SHP77 treated with DMSO at 0.1 percent for 48 hours (cell line): ENCODE measurements around the gene PMVK.
"Not testable (repeated sequence)": the region's sequence is repeated elsewhere in the genome, so short reads cannot be mapped to it uniquely, and the experiment has no call there.

Experiments
- DNase-seq: peaks from one replicate; lab custom pipeline; 2025; lab: John Stamatoyannopoulos, UW

The PMVK gene

DNA sequence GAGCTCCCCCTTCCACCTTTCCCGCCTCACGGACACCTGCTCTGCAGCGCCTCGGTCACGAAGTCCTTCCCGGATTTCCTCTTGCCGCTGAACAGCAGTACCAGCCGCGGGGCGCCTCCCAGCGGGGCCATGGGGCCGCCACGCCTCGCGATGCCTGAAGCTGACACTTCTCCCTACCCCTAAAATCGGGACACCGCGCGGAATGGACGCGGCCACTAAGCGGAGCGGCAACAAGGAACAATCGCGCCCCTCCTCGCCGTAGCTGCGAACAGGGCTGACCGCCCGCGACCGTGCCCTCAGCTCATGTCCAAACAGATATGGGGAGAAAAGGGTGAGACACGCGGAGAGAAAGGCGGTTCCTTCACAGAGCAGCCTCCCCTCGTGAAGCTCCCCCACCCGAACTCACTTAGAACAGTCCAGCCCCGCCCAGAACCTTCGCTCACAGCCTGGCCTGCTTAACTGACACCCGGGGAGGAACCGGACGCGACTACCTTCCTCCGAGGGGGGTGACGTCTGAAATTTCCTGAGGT, at the start of gene PMVK:
PMVK (minus strand) TSS at position 165 of the 530 bp plus-strand sequence; CDS start at position 131, 34 bp downstream.
- DNase-seq = peak; percentile 97

DNA sequence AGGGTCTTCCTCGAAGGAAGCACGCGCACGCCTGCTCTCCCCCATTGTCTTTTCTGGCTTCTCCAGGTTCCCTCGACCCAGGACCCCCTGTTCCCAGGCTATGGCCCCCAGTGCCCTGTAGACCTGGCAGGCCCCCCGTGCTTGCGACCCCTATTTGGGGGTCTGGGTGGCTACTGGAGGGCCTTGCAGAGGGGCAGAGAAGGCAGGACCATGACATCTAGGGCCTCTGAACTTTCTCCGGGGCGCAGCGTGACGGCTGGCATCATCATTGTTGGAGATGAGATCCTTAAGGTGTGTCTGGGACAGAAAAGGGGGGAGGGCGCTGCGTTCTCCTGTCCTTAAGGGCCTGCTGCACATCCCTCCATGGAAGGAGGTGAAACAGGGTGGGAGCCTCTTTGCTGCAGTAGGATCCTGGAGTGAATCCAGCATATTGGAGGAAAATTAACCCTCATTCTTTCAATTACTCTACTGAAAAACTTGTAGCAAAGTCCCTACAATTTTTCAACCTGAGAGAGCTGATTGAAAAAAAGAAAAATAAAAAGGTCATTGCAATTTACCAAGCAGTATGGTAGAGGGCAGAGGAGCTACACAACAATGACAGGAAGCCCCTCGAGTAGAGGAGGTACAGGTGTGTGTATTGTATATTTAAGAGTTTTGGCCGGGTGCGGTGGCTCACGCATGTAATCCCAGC, 47.4 kb upstream of the PMVK start:
- DNase-seq = no peak

DNA sequence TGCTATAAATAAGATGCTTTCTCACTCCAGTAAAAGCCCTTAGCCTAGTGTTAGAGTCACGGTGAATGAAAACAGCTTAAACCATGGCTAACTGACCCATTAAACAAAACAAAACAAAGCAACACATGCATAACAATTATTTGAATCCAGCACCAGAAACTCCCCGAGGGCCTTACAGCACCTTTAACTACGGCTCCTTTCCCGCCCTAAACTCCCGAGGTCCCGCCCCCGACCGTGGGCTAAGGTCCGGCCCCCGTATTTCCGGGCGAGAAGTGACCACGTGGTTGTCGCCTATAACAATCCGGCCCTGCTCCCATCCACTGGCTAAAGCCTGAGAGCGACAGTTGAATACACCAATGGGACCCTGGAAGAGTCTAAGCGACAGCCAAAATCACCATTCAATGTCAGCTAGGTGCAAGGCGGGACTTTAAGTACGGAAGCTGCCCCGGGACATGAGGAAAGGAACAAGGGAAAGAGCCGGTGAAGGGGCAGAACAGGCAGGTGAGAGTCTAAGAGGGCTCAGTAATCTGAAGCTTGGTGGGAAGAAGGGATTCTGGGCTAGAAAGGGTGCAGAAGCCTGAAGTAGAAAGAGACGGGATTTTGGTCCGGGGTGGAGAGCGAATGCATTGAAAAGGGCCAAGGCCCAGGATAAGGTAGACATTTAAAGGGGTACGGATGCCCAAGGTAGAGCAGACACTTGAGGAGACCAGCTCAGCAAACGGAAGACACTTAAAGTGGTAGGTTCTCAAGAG, 46.6 kb upstream of the PMVK start, which contains the start of gene FLAD1:
FLAD1 (plus strand) TSS at position 448 of the 752 bp plus-strand sequence. CDS start 351 bp downstream, outside the sequence.
- DNase-seq = peak; percentile 100

DNA sequence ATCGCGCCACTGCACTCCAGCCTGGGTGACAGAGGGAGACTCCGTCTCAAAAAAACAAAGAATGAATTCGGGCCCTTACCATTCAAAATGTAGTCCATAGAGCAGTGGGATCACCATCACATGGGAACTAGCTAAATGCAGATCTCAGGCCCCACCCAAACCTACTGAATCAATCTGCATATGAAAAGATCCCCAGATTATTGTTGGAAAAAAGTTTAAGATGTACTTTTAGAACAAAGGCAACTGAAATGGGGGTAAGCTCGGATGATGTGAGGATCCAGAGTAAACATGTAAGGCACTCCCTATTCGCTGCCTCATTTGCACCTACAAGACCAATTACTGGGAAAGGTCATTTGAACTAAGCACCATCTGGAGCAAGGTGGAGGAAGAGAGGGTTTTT, 45.8 kb upstream of the PMVK start:
- peak; percentile 65 for DNase-seq

DNA sequence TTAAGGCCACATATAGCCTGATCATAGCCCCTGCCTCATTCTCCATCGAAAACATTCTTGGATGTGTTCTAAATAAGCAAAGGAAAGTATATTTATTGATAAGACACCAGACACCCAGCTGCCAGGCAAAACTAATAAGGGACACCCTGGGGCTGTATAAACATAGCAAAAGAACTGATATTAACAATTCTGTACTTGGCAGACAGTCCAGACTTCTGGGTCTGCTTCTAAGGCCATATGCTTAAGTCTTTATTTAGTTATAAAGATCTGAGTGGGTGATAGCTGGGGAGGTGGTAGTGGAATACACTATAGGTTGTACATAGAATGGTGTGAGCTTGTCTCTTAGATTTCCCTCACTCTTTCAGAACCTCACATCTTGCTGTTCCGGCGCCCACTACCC, 41.8 kb upstream of the PMVK start:
- no peak for DNase-seq

DNA sequence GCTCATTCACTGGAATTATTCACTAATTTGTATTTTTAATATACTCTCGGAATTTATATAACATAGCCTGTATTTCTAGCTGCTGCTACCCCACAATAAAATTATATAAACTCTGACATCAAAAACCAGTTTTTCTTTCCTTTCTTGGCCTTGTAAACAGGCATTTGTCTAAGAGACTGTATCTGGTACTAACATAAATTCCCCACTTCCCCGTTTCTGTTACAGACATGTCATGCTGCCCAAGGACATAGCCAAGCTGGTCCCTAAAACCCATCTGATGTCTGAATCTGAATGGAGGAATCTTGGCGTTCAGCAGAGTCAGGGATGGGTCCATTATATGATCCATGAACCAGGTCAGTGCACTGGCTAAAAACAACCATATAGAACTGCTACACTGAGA, 41.2 kb upstream of the PMVK start:
- not testable (repeated sequence) for DNase-seq

DNA sequence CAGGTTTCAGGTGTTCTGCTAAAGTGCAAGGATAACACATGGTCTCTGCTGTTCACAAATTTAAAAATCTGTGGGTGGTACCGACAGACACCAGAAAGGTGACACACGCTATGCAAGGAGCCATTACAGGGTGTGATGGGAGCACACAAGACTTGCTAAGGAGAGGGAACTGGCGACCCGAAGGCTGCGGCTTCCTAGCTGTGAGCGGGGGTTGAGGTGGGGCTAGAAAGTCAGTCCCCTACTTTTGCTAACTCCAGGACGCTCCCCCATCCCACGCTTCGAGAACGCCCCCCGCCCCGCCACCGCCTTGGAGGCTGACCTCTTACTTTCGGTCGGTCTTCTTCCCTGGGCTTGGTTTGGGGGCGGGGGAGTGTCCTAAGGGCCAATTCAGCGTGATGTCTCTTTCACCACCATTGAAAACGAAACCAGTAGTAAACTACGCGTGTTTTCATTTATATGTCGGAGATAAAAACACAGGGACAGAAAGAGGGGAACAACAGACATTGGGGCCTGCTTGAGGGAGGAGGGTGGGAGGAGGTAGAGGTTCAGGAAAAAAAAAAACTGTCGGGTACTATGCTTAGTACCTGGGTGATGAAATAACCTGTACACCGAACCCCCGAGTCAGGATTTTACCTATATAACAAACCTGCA, 39.0 kb upstream of the PMVK start:
- DNase-seq = no peak

DNA sequence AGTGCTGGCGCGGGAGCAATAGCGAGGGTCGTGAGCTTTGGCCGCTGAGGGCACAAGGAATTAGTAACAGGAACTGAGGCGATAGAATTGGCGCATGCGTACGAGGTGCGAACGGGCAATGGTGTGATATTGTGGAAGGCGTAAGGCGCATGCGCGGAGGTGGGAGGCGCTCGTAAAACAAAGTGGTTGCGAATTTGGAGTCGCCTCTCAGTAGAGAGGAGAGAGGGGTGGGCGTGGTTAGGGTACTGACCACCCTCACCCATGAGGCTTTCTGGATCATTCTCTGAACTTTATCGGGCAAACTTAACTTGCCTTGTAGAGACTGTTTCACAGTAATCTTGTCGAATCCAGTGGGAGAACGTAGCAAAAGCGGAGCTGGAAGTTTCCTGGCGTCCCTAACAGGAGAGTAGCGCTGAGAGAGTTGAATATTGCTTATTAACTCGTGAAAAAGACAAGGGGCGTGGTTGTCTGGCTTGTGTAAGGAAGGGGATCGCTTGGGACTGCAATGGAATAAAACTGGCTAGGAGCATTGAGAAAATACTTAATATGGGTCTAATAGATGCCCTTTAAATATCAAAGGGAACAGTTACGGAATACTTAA, 38.4 kb upstream of the PMVK start:
- peak; percentile 100 for DNase-seq

DNA sequence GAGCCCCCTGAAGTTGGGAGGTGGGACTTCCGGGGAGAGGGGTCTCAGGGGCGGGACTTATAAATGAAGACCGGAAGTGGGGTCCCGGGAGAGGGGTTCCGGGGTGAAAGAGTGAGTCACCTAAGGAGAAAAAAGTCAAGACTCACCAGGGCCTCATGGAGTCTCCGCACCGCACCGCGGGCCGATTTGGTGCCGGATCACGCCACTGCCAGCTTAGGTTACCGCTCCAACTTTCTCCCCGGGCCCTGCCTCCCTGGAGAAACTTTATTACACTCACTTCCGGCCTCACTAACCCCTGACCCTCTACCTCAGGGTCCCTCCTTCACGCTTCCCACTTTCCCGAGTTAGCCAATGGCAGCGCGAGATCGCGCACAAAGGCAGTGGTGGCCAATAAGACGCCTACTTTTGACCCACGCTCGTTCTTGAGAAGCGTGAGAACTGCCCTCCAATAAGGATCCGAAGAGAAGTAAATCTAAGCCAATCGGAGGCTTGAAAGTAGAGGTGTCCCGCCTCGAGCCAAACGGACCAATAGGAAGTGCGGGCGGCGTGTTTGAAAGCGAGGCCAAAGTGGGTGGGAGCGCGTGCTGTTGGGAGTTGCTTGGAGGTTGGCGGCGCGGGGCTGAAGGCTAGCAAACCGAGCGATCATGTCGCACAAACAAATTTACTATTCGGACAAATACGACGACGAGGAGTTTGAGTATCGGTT, 37.7 kb upstream of the PMVK start, which contains the start of gene CKS1B:
CKS1B (plus strand) TSS at position 580 of the 706 bp plus-strand sequence; CDS start at position 645, 65 bp downstream.
- DNase-seq = peak; percentile 100

DNA sequence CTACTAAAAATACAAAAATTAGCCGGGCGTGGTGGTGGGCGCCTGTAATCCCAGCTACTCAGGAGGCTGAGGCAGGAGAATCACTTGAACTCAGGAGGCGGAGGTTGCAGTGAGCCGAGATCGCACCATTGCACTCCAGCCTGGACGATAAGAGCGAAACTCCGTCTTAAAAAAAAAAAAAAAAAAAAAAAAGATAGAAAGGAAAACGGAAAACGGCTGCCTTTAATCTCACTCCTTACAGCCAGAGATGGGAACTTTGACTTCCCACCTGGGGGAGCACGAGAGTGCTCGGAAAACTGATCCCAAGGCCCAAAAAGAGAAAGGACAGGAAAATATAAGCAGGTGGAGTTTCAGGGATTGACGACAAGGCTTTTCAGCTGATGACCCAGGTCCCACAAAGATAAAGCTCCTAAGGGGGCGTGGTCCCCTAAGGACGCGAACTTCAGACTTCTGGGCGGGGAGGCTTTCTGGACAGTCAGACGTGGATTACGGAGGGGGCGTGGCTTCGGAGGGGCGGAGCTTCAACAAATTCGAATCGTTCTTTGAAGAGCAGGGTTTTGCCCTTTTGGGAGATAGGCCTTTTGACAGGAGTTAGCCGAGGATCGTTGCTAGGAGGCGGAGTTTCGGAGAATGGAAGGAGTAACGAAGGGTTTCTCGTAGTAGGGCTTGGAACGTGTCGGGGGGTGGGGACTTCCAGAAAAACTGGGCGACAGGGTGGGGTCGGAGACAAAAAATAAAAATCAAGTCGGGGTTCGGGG, 37.0 kb upstream of the PMVK start:
- peak; percentile 91 for DNase-seq

DNA sequence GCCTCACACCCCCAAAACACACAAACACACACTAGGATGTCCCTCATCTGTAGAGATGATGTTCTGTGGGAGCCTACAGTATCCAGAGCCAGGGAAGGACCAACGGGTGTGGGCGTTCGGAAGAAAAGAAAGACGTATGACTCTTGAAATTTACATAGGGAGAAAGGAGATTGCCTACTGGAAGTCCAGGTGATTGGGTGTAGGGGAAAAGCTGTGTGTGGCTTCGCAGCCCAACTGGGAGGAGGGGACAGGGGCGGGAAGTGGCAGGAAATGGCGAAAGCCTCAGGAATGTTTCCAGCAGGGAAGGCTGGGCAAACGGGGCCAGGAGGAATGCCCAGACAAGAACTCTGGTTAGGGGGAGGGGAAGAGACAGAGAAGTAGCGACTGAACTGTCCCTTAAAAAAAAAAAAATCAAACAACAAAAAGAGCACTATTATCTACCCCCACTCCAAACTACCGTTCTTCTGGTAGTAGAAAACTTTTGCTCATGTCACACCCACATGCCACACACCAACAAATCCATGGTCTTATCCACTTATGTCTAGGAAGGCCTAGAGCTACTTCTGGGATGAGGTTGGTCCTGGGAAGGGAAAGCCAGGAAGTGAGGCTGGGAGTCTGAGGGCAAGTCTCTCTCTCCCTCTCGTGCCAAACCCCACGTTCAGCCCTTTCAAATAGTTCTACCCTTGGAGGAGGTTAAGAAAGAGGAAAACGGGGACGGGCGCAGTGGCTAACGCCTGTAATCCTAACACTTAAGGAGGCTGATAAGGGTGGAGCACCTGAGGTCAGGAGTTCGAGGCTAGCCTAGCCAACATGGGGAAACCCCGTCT, 36.2 kb upstream of the PMVK start:
- peak; percentile 36 for DNase-seq

DNA sequence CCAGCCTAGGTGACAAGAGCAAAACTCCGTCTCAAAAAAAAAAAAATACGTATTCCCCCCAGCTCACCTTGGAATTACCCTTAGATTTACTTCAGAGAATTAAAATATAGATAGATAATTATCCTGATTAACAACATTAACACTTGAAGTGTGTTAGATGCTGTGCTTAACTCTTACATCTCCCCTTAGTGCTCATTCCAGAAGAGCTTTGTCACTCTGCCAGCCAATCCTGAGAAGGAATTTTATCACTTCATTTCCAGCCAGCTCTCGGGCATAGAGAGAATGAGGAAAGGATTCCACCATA, 35.6 kb upstream of the PMVK start:
- no peak for DNase-seq

DNA sequence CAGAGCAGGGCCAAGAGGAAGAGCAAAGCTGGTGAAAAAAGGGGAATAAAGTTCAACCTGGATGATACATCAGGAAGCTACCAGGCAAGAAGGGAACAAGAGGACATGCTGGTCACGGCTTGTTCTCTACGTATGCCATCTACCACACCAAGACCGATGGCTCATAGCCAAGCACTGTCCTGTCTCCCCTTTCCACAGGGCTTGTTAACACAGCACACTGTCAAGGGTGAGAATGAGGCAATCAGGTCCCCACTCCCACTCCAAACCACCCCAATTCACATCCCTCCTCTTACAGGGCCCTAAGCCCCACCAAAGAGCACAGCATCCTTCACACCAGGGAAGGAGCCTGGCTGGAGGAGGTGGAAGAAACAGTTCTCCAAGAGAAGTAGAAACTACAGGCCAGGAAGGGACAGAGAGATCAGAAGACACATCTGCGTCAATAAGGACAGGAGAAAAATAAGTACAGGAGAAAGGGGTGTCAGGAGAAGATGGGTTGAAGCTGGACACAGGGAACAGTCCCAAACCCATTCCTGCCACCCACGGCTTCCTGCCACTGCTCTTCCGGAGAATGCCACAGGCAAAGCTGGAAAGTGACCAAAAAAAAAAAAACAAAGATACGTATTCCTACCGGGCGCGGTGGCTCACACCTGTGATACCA, 35.0 kb upstream of the PMVK start:
- DNase-seq = peak; percentile 65

DNA sequence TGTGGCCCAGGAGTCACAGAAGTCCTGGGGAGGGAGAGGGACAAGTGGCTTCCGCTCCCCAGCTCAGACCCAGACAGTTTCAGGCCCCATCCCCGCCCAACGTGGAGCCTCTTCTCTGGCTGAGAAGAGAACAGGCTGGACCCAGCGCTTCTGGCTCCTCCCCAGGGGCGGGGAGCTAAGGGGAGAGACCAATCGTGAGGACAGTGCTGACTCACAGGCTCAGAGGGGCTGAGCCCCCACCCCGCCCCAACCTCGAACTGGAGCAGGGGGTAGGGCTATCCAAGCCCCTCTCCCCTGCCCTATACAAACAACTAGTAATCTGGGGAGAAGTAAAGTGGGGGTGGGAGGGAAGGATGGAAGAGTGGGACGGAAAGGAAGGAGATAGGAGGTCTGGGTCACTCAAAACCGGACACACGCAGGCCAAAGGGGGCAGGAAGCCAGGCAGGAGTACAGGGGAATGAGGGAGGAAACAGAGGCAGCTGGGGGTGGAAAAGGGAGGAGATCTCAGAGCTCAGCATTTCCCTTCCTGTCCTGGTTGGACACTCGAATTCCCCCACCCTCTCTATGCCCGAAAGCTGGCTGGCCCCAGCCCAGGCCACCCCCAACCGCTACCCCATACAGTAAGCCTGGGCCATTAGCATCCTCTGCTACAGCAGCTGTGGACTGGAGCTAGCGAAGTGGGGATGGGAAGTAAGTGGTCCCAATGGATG, 34.3 kb upstream of the PMVK start, which contains the start of gene SHC1:
SHC1 (minus strand) TSS at position 117 of the 710 bp plus-strand sequence. CDS start 221 bp downstream, outside the sequence.
- peak; percentile 95 for DNase-seq

DNA sequence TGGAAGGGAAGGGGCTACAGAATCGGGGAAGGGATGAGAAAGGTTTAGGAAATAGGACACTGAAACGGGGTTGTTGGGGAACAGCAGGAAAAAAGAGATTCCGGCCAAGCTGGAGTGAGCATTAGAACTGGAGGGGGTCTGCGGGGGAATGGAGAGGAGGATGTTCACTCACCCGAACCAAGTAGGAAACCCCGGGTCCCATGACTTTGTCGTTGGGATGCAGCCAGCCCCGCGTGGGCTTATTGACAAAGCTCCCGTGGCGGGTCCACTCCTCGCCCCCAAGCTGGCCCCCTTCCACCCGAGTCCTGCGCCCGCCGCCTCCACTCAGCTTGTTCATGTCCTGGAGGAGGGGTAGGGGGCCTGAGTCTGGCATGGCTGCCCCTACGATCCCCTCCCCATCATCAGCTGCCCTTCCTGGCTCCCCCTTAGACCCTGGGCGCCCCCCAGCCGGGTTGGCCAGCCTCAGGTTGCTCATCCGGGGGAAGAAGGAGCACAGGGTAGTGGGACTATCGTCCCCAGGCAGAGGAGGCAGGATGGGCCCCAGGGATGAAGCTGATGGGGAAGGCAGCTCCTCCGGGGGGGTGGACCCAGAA, 33.4 kb upstream of the PMVK start:
- DNase-seq = no peak

DNA sequence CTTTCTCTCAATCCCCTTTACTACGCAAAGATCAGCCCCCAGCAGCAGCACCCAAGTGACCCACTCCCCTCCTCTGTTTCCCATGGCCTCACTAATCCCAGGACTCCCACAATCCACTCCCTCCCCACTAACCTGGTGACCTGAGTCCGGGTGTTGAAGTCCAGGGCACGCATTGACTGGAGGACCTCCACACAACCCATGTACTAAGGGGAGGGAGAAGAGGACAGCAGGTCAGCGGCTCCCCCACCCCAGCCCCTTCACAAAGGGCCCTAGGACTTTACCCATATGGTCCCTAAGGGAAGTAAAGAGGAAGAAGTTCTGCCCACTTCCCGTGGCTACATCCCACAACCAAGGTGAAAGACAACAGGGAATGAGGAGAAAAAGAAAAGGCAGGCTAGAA, 32.7 kb upstream of the PMVK start:
- DNase-seq = no peak

DNA sequence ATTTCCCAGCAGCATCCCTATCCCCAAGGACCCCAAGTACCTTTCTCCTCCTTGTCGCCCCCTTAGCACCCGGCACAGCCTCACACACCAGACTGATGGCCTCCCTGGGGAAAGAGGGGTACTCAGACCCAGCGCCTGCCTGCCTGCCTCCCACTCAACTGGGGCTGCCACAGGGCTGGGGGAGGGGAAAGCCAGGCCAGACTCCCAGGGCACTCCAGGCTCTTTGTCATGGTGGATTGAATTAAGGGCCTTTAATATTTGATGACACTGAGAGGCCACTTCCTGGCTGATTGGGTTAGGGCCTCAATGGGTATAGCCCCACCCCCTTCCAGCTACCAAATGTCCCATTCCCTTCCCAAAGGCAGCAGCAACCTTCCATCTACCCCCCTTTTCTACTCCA, 32.2 kb upstream of the PMVK start:
- no peak for DNase-seq

DNA sequence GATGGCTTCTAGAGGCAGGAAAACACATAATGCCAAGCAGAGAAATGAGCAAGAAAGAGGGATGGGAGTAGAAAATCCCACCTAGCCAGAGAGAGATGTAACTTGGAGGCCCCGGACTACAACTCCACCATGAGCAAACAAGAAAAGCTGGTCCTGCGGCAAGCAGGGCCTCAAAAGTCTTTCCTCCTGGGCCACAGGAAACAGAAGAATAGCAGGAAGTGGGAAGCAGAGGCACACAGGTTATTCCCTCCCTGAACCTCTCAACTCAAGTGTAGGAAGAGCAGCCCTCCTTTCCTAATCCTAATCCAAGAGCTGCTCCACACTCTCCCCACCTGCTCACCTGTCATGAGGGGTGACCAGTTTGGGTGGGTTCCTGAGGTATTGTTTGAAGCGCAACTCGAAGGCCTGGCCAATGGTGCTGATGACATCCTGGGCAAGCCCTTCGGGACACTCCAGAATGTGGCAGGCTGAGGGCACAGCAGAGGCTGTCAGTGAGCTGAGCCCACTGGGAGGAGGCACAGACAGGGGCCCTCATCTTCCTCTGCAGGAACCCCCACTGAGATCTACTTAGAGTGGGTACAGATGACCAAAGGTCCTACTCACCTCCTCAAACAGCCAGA, 30.9 kb upstream of the PMVK start:
- DNase-seq = no peak
